ENCODE measurements around the gene UNC5A. TPM values are rescaled to one million over a fixed set of nuclear protein-coding genes. Genes with fewer than 3 reads are reported as not detected.

Gene UNC5A
- total RNA-seq, 1 donor from 2014 or later, result not detected

GRCh38 chr5:176798086-176798876 is 12.1 kb upstream of the UNC5A start:
- Mint-ChIP-seq H3K27me3 (peaks cover 37% of the 10 kb centered on the region), H3K9me3 (no peaks in the 10 kb centered on the region), H3K36me3 (ENCODE audit: low read depth) (no peaks in the 10 kb centered on the region), H3K27ac (no peak overlapping the region), H3K4me3 (no peak overlapping the region), H3K4me1 (no peaks in the 10 kb centered on the region)
- no peak for ATAC-seq (ENCODE audit: low read depth)
- no peak for DNase-seq
- TF ChIP-seq CTCF (IDR thresholded peaks at IDR 0.05), result no peak
- ChIA-PET CTCF (no interaction called here), POLR2A (no interaction called here)
- intact Hi-C loops (cut with micrococcal nuclease), result no loop called here

- no peak for ATAC-seq (ENCODE audit: low read depth)
- Mint-ChIP-seq H3K4me3 (no peak overlapping the region), H3K27me3 (peaks cover 40% of the 10 kb centered on the region), H3K4me1 (no peaks in the 10 kb centered on the region), H3K27ac (no peak overlapping the region), H3K36me3 (ENCODE audit: low read depth) (no peaks in the 10 kb centered on the region), H3K9me3 (no peaks in the 10 kb centered on the region)
- POLR2A ChIA-PET, result no interaction called here
- intact Hi-C loops (cut with micrococcal nuclease), result no loop called here
- no peak for DNase-seq
- CTCF ChIA-PET, result no interaction called here
- TF ChIP-seq CTCF (IDR thresholded peaks at IDR 0.05), result no peak
These were observed 11.4 kb upstream of the UNC5A start for GRCh38 chr5:176798949-176799348.

GRCh38 chr5:176799488-176799887 is 10.9 kb upstream of the UNC5A start:
- intact Hi-C loops (cut with micrococcal nuclease), result no loop called here
- POLR2A ChIA-PET, result no interaction called here
- CTCF ChIA-PET, result no interaction called here

GRCh38 chr5:176800024-176800423 is 10.3 kb upstream of the UNC5A start:
- ATAC-seq (ENCODE audit: low read depth) (no peak), DNase-seq (no peak)
- no peak for TF ChIP-seq CTCF (IDR thresholded peaks at IDR 0.05)
- Mint-ChIP-seq H3K36me3 (ENCODE audit: low read depth) (no peaks in the 10 kb centered on the region), H3K27ac (no peak overlapping the region), H3K9me3 (no peaks in the 10 kb centered on the region), H3K4me1 (no peaks in the 10 kb centered on the region), H3K27me3 (peaks cover 40% of the 10 kb centered on the region), H3K4me3 (no peak overlapping the region)
- ChIA-PET POLR2A (no interaction called here), CTCF (no interaction called here)
- intact Hi-C loops (cut with micrococcal nuclease), result no loop called here

More at GRCh38 chr5:176799488-176799887, 10.9 kb upstream of the UNC5A start:
- Mint-ChIP-seq H3K36me3 (ENCODE audit: low read depth) (no peaks in the 10 kb centered on the region), H3K27ac (no peak overlapping the region), H3K9me3 (no peaks in the 10 kb centered on the region), H3K4me1 (no peaks in the 10 kb centered on the region), H3K4me3 (no peak overlapping the region), H3K27me3 (peaks cover 41% of the 10 kb centered on the region)
- ATAC-seq (ENCODE audit: low read depth), result no peak
- DNase-seq, result no peak
- no peak for TF ChIP-seq CTCF (IDR thresholded peaks at IDR 0.05)

- ChIA-PET POLR2A (no interaction called here), CTCF (no interaction called here)
- Mint-ChIP-seq H3K4me1 (no peaks in the 10 kb centered on the region), H3K27ac (no peak overlapping the region), H3K9me3 (no peaks in the 10 kb centered on the region), H3K36me3 (ENCODE audit: low read depth) (no peaks in the 10 kb centered on the region), H3K4me3 (no peak overlapping the region), H3K27me3 (peaks cover 30% of the 10 kb centered on the region)
- TF ChIP-seq CTCF (IDR thresholded peaks at IDR 0.05), result no peak
- intact Hi-C loops (cut with micrococcal nuclease), result no loop called here
- ATAC-seq (ENCODE audit: low read depth) (no peak), DNase-seq (no peak)
These were observed 8.1 kb upstream of the UNC5A start for GRCh38 chr5:176802116-176802784.

Data from activated B cell treated with CpG ODN at 0.5 μM for 24 hours (primary cell).